LNCaP clone FGC (cell line): ENCODE data around the gene DIS3L2.

Experiments
- DNase-seq: peaks from one replicate; pipeline ENCODE4 v3.0.0-alpha.2; 2011; ENCODE audit warnings: low read depth
- H3K4me3 ChIP-seq: 2 replicates; pipeline ENCODE4 v1.5.1; 2011; ENCODE audit warnings: mild to moderate bottlenecking, low read depth, low read length, control low read depth
- CTCF ChIP-seq: IDR thresholded peaks from 2 replicates; pipeline ENCODE4 v1.5.1; 2012; ENCODE audit warnings: mild to moderate bottlenecking; ENCODE audit not compliant: control insufficient read depth, insufficient read depth; ENCODE audit errors: extremely low read depth

DIS3L2 gene

GRCh38 chr2:232385660-232386489 is 424.4 kb downstream of the DIS3L2 start:
- no peak for DNase-seq
- H3K4me3 ChIP-seq = no peak overlapping the region
- TF ChIP-seq CTCF = no peak

GRCh38 chr2:232386490-232386739 is 424.9 kb downstream of the DIS3L2 start:
- H3K4me3 ChIP-seq = no peak overlapping the region

More at GRCh38 chr2:232386490-232386739, 424.9 kb downstream of the DIS3L2 start:
- DNase-seq = no peak
- TF ChIP-seq CTCF = no peak
